GM18526 (cell line): ENCODE measurements around the gene TTC24.

ENCODE experiments used
- POLR2A ChIP-seq: IDR thresholded peaks from 3 replicates; pipeline ENCODE4 v1.6.1; 2011; ENCODE audit not compliant: insufficient read length; ENCODE audit errors: extremely low read depth

Gene TTC24

DNA sequence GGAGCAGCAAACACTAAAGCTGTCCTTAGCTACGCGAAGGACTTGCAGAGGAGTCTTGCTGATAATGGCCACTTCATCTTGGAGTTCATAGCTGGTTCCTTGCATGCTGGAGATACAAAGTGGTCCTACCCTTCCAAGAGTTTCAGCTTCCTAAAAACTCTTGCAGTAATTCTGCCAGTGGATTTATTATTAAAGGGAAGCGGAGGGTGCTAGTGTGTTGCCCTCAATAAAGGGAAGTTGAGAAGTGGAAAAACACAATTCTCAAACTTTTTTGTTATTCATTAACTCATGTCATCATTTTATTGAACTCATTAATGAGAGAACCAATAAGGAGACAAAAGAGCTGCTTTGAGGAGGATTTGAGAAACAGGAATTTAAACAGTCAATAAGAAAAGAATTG, 33.1 kb downstream of the TTC24 start:
- TF ChIP-seq POLR2A, result no peak

DNA sequence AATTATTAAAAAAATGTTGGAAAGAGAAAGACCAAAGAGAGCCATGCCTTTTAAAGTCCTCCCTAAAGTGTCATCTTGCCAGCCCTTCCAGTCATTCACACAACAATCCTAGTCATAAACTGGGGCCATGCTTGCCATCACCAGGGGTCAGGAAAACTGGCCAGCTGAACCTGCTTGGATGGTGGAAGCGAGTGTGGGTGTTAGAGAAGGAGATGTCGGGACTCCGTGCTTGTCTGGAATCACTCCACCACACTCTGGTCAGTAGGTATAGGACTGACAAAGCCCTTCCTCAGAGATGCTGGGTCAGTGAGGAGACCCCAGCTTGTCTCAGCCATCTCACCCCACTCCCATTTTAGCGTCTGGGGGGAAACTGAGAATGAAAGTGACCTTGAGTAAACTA, 36.4 kb downstream of the TTC24 start:
- TF ChIP-seq POLR2A, result no peak

DNA sequence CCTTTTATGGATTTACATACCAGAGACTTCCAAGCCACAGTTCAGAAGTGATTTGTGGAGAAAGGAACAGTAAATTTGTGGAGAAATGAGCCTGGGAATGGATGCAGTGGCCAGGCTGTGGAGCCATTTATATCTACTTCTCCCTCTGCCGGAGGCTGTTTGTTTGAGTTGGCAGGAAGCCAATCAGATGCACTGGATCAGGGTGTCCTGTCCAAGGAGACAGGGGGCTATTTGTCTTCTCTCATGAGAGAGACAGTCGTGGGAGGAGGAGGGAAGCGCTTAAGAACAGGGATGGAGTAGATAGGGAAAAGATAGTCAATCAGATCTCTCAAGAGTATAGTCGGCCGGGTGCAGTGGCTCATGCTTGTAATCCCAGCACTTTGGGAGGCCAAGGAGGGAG, 36.9 kb downstream of the TTC24 start:
- no peak for TF ChIP-seq POLR2A

DNA sequence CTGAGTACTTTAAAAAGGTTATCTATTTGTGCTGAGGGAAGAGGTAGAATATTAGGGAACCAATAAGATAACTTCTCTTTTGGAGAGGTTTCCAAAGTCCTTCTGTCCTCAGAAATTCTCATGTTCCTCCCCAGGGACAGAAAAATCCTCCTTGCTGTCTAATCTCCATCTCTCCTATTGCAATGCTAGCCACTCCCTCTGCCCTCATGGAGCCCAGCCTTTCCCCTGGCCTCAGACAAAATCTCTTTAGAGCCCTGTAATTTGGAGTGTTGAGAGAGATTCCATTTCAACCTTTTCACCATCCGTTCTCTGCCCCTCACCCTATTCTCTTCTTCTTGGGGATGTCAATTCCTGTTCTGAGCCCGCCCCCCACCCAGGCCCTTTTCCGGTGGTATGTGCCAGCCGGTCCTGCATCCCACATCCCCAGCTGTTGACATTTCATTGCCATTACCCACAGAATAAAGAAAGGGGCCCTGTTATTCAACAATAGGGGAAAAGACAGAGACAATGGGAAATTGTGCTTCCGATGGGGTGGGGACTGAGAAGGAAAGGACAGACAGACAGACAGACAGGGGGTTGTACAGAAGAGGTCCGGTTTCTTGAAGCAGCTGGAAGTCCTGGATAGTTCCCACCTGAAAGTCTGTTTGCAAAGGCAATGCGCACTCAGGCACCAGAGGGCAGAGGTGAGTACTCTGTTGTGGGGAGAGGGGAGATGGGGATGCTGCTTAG, 39.5 kb downstream of the TTC24 start, which contains the start of gene HAPLN2:
HAPLN2 (plus strand) TSS at position 563 of the 729 bp plus-strand sequence. CDS start 4,076 bp downstream, outside the sequence.
- TF ChIP-seq POLR2A, result no peak

DNA sequence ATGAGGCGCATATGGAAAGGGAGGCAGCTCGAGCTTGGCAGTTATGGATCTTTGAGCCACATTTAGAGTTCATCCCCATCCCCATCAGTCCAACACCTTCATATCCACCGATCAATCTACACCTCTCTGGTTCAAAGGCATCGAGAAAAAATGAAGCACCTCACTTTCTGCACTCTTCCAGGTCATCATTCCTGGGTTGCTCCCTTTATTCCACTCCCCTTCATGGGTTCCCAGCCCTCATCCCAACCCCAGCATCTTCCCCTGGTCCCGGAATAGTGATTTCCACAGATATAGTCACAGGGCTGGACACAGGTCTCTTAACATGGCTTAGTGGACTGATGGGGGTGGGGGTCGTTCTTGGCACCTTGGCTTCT, 40.0 kb downstream of the TTC24 start:
- no peak for TF ChIP-seq POLR2A

DNA sequence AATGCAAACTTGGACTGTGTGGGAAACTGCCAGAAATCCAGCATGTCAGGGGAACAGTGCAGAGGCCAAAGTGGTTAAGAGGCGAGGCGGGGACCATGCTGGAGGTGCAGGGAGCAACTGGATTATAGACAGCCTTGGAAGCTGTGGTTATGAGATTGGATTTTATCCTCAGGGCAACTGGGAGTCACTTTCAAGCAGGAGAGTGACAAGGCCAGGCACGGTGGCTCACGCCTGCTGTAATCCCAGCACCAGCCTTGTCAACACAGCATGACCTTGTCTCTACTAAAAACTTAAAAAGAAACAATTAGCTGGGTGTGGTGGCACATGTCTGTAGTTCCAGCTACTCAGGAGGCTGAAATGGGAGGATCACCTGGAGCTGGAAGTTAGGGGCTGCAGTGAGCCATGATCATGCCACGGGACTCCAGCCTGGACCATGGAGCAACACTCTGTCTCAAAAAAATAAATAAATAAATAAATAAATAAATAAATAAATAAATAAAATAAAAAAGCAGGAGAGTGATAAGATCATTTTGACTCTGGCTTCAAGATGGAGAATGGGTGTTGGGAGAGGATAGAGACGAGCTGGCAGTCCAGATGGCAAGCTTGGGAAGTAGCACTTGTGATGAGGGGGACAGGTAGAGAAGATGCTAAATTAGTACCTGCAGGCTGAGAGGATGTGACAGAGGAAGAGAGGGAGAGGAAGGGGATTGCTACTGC, 43.2 kb downstream of the TTC24 start:
- TF ChIP-seq POLR2A, result no peak

DNA sequence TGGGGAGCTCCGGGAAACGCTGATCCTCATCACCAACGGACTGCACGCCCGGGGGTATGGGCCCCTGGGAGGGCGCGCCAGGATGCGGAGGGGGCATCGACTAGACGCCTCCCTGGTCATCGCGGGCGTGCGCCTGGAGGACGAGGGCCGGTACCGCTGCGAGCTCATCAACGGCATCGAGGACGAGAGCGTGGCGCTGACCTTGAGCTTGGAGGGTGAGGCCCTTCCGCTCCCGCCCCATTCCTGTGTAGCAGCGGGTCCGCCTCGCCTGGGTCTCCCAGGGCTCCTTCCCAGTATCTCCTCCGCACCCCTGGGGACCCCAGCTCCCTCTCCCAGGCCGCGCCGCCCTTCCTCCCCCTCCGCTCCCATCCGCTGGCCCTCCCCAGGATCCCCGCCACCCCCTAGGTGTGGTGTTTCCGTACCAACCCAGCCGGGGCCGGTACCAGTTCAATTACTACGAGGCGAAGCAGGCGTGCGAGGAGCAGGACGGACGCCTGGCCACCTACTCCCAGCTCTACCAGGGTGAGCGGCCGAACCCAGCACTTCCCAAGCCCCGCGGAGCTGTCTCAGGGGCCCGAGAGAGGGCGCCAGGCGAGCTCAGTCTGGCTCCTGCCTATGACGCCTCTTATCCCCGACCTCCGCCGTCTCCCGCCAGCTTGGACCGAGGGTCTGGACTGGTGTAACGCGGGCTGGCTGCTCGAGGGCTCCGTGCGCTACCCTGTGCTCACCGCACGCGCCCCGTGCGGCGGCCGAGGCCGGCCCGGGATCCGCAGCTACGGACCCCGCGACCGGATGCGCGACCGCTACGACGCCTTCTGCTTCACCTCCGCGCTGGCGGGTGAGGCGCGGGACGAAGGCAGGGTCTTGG, 44.7 kb downstream of the TTC24 start:
- no peak for TF ChIP-seq POLR2A

DNA sequence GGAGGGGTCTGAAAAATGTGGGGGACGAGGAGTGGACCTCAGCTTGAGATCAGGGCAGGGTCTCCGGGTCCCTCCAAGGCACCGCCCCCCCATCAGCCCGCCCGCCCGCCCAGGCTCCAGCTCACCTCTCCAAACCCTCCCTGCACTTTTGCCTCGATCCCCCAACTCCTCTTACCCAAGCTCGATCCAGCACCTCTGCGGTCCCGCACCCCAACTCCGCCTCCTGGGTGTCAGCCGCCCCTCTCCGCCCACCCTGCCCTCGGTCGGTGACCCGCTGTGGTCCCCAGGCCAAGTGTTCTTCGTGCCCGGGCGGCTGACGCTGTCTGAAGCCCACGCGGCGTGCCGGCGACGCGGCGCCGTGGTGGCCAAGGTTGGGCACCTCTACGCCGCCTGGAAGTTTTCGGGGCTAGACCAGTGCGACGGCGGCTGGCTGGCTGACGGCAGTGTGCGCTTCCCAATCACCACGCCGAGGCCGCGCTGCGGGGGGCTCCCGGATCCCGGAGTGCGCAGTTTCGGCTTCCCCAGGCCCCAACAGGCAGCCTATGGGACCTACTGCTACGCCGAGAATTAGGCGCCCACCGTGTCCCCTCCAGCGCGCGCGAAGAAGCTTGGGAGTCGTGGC, 45.4 kb downstream of the TTC24 start:
- no peak for TF ChIP-seq POLR2A

DNA sequence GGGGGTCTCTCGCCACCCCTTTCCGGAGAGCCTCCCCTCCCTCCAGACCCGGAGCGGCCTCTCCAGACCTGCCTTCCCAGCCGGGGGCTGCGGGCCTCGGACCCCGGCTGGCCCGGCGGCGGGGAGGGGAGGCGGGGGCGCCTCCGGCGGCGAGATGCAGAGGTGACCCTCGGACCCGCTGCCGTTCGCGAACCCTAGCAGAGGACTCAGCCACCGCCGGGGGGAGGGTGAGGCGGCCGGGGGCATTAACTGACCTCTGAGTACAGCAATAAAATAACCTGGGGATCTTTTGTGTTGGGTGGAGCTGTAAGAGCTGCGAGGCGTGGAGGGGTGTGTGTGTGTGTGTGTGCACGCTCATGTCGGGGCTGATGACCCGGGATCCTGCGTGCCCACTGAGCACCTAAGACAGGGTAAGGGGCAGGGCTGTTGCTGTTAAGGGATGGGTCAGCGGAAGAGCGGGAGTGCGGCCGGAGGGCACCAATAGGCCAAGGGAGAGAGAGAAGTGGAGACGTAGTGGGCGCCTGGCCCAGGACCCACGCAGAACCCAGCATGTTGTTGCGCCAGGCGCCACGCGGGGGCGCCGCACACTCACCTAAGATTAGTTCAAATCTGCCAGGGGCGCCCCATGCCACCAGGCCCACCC, 46.0 kb downstream of the TTC24 start:
- TF ChIP-seq POLR2A, result no peak

DNA sequence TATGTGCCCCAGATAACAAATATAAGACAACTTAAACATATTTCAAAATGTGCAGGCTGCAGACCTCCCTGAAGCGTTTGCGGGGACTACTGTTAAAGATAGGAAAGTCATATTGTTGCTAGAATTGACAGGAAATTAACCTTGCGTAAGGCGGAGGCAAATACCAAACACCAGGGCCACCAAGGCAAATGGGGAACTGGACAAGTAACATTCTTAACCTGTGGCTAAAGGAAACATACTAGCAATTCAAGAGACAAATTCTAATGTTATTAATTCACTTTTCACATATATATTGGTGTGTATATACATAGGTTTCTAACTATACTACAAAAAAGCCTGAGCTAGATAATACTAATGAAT, 46.5 kb downstream of the TTC24 start:
- TF ChIP-seq POLR2A, result no peak

DNA sequence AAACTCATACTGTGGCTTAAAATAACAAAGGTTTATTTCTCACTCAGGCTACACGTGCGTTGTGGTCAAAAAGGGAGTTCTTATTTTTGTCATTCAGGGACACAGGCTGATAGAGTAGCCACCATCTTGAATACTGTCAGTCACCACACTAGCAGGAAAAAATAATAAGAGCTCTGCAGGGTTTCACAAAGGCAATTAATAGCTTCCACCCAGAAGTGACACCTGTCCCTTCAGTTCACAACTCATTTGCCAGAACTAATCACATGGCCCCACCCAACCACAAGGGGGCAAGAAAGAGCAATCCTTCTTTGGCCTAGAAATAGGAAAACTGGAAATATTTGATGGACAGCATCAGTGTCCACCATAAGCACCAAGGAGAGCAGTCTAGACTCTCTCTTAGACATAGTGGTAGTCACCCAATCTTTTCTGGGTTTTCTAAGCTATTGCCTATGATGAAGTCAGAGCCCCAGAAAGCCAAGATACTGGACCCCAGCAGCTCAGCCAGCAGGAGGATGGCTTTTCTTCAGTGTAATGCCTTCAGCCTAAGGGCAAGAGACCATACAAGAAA, 47.9 kb downstream of the TTC24 start:
- no peak for TF ChIP-seq POLR2A

DNA sequence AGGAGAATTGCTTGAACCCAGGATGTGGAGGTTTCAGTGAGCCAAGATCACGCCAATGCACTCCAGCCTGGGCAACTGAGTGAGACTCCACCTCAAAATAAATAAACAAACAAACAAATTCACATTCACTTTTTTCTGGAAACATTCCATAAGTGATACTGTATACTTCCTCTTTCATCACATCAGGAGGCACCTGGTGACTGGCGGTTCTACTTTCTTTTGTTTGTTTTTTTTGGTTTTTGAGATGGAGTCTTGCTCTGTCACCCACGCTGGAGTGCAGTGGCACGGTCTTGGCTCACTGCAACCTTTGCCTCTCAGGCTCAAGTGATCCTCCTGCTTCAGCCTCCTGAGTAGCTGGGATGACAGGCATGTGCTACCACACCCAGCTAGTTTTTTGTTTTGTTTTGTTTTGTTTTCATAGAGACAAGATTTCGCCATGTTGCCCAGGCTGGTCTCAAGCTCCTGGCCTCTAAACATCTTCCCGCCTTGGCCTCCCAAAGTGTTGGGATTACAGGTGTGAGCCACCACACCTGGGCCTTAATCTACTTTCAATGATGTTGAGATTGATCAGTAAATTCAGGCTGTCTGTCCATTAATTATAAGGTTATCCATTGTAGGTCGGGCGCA, 50.4 kb downstream of the TTC24 start:
- TF ChIP-seq POLR2A, result no peak

DNA sequence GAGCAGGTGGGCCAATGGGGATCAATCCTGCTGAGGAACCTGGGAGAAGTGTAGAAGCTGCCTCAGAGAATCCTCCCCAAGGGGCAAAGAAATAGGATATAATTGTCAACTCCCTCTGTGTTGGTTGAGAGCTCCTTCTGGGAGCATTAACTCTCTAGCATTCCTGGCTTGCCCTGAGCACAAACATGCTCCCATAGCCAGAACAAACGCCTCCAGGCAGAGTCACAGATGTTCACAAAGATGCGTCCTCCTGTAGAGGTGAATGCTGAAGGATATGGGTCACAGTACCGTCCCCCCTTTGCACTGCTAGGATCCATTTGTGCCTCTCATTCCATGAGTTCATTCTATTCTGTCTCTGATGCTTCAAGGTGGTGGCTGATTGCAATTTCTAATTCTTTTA, 52.8 kb downstream of the TTC24 start:
- TF ChIP-seq POLR2A, result no peak
